DMS 273 (cell line): ENCODE measurements around the gene METTL6.
"Not testable (repeated sequence)": the region's sequence is repeated elsewhere in the genome, so short reads cannot be mapped to it uniquely, and the experiment has no call there.

Experiments used
- DNase-seq: peaks from one replicate; lab custom pipeline; 2025; ENCODE audit not compliant: unreplicated experiment; lab: John Stamatoyannopoulos, UW

METTL6 gene

DNA sequence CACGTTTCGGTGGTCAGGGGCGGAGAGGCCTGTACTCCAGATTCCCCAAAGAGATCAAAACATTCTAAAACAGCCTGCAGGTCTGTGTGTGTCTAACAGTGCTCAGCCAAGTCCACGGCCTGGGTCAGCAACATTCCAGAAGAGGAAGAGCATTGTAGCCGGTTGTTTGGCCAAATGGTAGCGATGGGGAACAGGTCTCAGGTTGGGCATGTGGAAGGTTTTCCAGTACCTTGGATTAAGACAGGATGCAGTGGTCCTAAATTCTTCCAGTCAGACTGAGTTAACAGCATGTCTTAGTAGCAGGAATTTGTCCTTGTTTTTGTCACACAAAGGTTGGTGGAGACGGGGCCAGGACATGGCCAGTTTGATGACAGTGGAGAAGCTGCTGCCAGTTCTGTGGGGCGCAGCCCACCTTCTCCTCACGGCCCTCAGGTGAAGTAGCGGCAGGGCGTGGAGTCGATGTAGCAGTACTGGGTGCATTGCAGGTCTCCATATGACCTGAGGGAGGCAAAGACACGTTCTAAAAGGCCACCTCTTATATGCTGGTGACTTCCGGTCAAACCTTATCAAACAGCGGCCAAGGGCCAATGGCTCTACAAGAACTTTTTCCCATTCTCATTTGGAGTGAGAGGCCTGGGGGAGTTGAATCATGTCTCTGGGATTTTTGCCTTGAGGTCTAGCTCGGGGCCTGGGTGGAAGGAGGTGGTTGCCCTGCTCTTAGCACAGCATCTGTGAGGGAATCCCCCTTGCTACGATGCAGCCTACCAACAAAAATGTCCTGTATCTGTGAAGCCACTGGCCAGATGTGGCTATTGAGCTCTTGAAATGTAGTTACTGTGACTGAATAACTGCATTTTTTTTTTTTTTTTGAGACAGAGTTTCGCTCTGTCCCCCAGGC, 24.1 kb upstream of the METTL6 start:
- DNase-seq = no peak

GRCh38 chr3:15450438-15451215, 23.3 kb upstream of the METTL6 start:
- DNase-seq = no peak

GRCh38 chr3:15449489-15450224, 22.3 kb upstream of the METTL6 start:
- DNase-seq = no peak

- no peak for DNase-seq
These were observed 16.6 kb upstream of the METTL6 start for GRCh38 chr3:15443826-15444524.

- DNase-seq = no peak
These were observed 13.5 kb upstream of the METTL6 start for GRCh38 chr3:15440891-15441290.

- no peak for DNase-seq
These were observed 12.1 kb upstream of the METTL6 start for GRCh38 chr3:15439476-15439875.

DNA sequence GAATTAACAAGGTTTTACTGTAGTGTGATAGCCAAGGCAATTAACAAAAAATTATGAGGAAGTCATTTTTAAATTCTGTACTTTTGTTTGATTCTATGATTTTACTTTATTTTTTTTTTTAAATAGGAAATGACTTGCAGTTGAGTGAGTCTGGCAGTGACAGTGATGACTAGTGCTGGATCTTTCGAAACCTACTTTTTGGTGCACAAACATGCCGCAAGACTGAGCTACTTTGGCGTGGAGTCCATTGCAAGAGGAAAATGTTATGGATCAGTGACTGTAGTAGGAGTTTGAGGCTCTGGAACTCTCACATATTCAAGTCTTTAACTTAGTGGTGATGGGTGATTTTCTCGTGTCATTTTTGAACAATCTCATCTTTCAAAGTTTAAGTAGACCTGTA, 11.6 kb upstream of the METTL6 start:
- DNase-seq = no peak

- DNase-seq = no peak
These were observed 8.9 kb upstream of the METTL6 start for GRCh38 chr3:15436246-15436645.

GRCh38 chr3:15434756-15435155, 7.4 kb upstream of the METTL6 start:
- DNase-seq = no peak

- no peak for DNase-seq
These were observed 6.2 kb upstream of the METTL6 start for GRCh38 chr3:15433531-15433930.

GRCh38 chr3:15431256-15431837, 4.0 kb upstream of the METTL6 start:
- no peak for DNase-seq

DNA sequence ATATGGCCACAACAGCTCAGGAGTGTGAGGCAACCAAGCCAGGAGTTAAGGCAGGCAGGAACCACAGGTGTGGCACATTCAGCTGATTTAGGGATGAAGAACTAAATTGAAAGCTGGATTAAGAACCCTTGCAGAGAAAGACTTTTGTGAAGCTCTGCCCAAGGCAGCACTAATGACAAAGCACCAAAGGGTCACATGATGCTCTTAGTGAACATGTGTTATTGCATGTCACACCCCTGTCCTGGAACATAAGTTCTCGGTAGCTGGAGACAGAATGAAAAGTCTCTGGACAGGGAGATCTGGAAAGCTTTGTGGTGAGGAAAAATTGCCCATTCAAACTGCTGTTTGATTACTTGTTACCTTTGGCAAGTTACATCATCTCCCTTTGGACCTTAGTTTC, 3.3 kb upstream of the METTL6 start:
- no peak for DNase-seq

GRCh38 chr3:15429080-15429479, 1.7 kb upstream of the METTL6 start:
- no peak for DNase-seq

- DNase-seq = no peak
These were observed 1.2 kb upstream of the METTL6 start for GRCh38 chr3:15428539-15428938.

- no peak for DNase-seq
These were observed 637 bp upstream of the METTL6 start for GRCh38 chr3:15427981-15428380.

DNA sequence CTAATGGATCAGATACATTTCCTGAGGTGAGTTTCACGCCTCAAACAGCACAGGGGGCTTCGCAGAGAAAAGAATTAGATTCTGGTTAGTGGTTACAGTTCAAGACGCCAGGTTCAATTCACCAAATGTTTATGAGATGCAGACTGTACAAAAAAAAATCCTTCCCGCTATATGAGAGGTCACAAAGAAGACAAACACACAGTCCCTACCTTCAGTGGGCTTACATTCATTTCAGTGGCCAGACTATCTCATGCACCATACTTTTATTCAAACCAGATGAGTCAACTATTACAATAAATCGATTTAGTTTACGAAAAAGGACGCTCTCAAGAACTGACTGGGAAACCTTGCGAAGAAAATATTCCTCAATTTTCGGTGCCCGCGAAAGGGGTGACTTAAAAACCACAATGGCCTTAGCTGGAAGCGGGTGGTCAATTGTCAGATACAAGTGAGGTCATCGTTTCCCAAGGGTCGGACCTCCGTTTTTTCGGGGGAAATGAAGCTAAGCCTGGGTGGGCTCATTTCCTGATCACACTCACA, 695 bp downstream of the METTL6 start:
- no peak for DNase-seq

DNA sequence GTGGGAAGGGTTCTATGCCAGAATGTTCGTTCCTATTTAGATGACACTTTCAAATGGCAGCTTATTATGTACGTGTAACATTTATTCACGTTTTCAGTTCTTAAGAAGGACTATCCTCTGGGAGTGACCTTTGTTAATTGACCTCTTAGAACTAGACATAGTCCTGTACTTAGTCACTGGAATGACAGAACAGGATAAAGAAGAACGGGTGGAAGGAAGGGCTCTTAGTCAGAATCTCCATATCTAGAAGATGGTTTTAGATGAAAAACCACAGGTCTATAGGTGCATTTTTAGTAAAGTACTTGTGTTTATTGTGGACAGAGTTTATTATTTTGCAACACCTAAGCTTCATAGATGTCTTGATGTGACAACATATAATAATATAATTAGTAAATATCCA, 6.5 kb downstream of the METTL6 start:
- no peak for DNase-seq

GRCh38 chr3:15410966-15411365, 16.4 kb downstream of the METTL6 start:
- DNase-seq = not testable (repeated sequence)

DNA sequence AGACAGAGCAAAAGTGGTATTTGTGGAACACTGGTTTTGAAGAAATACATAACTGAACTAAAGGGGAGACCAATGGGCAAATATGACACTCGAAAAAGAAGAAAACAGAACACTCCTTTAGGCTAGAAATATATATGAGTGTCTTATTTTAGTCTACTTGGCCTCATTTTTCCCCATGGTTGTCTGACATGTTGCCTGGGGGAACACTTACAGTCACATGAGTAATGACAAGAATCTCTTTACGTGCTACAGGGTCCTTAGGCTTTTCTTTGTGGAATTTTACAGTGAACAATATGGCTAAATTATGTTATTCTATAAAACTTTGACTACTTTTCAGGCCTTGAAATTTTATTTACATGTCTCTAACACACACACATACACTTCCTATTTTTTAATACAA, 17.6 kb downstream of the METTL6 start:
- no peak for DNase-seq

GRCh38 chr3:15409239-15409638, 18.1 kb downstream of the METTL6 start:
- no peak for DNase-seq
